Gastroesophageal sphincter (tissue), 4 donors: Measurements from ENCODE around the gene TDRD5. TPM values are rescaled to one million over a fixed set of nuclear protein-coding genes. Genes with fewer than 3 reads are reported as not detected.
A peak's percentile ranks its signal among the peaks of the same experiment; 100 is the strongest.

Experiments
- ATAC-seq: fragments of 150-250 bp; one replicate; pipeline ENCODE4 v1.9.1; 2016; ENCODE audit warnings: mild to moderate bottlenecking, moderate library complexity
- H3K27ac ChIP-seq, 4 donors: fragments of 200-600 bp; sonication (generic) in 3 of 4; 1 replicate in 3 of 4; 2 replicates in 1 of 4; pipeline ENCODE4 v1.5.1; 2016 to 2019
- H3K27me3 ChIP-seq: fragments of 200-600 bp; sonication (generic); one replicate; pipeline ENCODE4 v1.5.1; 2019
- H3K36me3 ChIP-seq, 2 donors: fragments of 200-600 bp; sonication (generic); one replicate each; pipeline ENCODE4 v1.5.1; 2019; ENCODE audit warnings: control low read depth in 1 of 2
- H3K4me1 ChIP-seq, 3 donors: fragments of 200-600 bp; sonication (generic); 1 replicate in 2 of 3; 2 replicates in 1 of 3; pipeline ENCODE4 v1.5.1; 2016 to 2019; ENCODE audit warnings: control low read depth in 2 of 3
- H3K4me3 ChIP-seq, 2 donors: fragments of 200-600 bp; sonication (generic); one replicate each; pipeline ENCODE4 v1.5.1; 2019; ENCODE audit warnings: mild to moderate bottlenecking in 1 of 2, moderate library complexity in 1 of 2
- H3K9me3 ChIP-seq, 3 donors: fragments of 200-600 bp; sonication (generic); one replicate each; pipeline ENCODE4 v1.5.1; 2017 to 2019; ENCODE audit warnings: control low read depth in 2 of 3
- EP300 ChIP-seq: sonication (generic); formaldehyde crosslinking; IDR thresholded peaks from one replicate; pipeline ENCODE4 v1.6.1; 2017; ENCODE audit warnings: antibody characterized with exemption, mild to moderate bottlenecking
- POLR2A ChIP-seq, 2 donors: fragments of 450-650 bp; IDR thresholded peaks; one replicate each; pipeline ENCODE4 v1.6.1; 2017; ENCODE audit warnings: antibody characterized with exemption in 2 of 2, mild to moderate bottlenecking in 2 of 2, moderate library complexity in 1 of 2
- POLR2AphosphoS5 ChIP-seq: sonication (generic); formaldehyde crosslinking; IDR thresholded peaks from one replicate; pipeline ENCODE4 v1.6.1; 2017; ENCODE audit warnings: antibody characterized with exemption
- WGBS, 2 donors: methylation state at CpG; one replicate each; pipeline ENCODE4 v1.1.5; 2018; ENCODE audit warnings: low coverage in 1 of 2; 5-methylcytosine and 5-hydroxymethylcytosine counted together
- total RNA-seq, 4 donors: library from RNA; depleted of rRNA; stranded (reverse); fragments of >200 nt; gene quantifications; one replicate each; pipeline ENCODE4 v1.1.0, GENCODE V29; 2016
- TF ChIP-seq, protein P1 (sequence below), 4 experiments: fragments of 200-600 bp in 2 of 4; fragments of 450-650 bp in 2 of 4; sonication (generic) in 1 of 4; IDR thresholded peaks; one replicate each; pipeline ENCODE4 v1.5.1; 2017 to 2019; ENCODE audit warnings: antibody characterized with exemption in 4 of 4, mild to moderate bottlenecking in 2 of 4, moderate library complexity in 2 of 4

TDRD5 gene
- total RNA-seq, 4 donors from 2014 or later: 0.13 to 0.27 (median 0.16) TPM; not detected in 1

DNA sequence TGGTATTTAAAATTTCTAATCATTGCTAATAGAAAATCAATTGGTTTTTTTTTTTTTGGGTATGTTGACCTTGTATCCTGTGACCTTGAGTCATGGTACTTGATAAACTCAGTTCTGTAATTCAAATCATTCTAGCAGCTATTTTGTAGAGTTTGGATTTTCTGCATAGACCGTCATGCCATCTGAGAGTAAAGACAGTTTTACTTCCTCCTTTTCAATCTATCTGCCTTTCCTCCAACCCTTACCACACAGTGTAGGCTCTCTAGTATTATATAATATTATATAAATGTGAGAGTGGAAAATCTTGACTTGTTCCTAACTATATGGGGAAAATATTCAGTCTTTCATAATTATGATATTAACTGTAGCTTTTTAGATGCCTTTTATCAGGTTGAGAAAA lies 7.0 kb downstream of the TDRD5 start:
- Histone ChIP-seq H3K4me3 (no peak overlapping the region), H3K4me1 (no peaks in the 10 kb centered on the region), H3K27ac (no peak overlapping the region), H3K27me3 (peaks cover 18% of the 10 kb centered on the region), H3K36me3 (no peaks in the 10 kb centered on the region), H3K9me3 (peaks cover 0 to 7% (median 0%) of the 10 kb centered on the region in 3 donors)
- WGBS, 2 donors: 57 to 63% methylated on average over 1 of the region's 1 CpG
- TF ChIP-seq POLR2AphosphoS5 (no peak), EP300 (no peak), POLR2A (IDR thresholded peaks at IDR 0.05) (no peak)
- TF ChIP-seq, protein P1, sequence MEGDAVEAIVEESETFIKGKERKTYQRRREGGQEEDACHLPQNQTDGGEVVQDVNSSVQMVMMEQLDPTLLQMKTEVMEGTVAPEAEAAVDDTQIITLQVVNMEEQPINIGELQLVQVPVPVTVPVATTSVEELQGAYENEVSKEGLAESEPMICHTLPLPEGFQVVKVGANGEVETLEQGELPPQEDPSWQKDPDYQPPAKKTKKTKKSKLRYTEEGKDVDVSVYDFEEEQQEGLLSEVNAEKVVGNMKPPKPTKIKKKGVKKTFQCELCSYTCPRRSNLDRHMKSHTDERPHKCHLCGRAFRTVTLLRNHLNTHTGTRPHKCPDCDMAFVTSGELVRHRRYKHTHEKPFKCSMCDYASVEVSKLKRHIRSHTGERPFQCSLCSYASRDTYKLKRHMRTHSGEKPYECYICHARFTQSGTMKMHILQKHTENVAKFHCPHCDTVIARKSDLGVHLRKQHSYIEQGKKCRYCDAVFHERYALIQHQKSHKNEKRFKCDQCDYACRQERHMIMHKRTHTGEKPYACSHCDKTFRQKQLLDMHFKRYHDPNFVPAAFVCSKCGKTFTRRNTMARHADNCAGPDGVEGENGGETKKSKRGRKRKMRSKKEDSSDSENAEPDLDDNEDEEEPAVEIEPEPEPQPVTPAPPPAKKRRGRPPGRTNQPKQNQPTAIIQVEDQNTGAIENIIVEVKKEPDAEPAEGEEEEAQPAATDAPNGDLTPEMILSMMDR (IDR thresholded peaks at IDR 0.05): no peak
- ATAC-seq: no peak

DNA sequence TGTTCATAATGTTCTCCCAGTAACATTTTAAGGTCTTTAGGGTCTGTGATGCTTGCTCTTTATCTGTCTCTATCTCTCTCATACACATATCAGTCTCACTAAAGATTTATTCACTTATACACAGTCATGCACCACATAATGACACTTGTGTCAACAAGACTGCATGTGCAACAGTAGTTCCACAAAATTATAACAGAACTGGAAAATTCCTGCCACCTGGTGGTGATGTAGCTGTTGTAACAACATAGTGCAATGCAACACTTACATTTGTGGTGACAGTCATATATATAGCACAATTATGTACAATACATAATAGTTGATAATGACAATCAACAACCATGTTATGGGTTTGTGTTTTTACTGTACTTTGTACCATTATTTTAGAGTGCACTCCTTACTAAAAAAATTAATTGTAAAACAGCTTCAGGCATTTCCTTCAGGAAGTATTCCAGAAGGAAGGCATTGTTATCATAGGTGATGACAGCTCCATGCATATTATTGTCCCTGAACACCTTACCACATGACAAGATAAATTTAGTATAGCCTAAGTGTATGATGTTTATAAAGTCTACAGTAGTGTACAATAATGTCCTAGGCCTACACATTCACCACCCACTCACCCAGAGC lies 8.1 kb downstream of the TDRD5 start:
- no peak overlapping the region for H3K27ac ChIP-seq
- H3K9me3 ChIP-seq: peaks cover 0 to 7% (median 0%) of the 10 kb centered on the region in 3 donors
- H3K4me1 ChIP-seq: no peaks in the 10 kb centered on the region
- no peaks in the 10 kb centered on the region for H3K36me3 ChIP-seq
- no peak for ATAC-seq
- no peak overlapping the region for H3K4me3 ChIP-seq
- H3K27me3 ChIP-seq: peaks cover 14% of the 10 kb centered on the region
- TF ChIP-seq POLR2AphosphoS5 (no peak), POLR2A (IDR thresholded peaks at IDR 0.05) (no peak), EP300 (no peak)
- TF ChIP-seq, protein P1 (IDR thresholded peaks at IDR 0.05): peak in 2 of 4 experiments; percentile 28 to 31

DNA sequence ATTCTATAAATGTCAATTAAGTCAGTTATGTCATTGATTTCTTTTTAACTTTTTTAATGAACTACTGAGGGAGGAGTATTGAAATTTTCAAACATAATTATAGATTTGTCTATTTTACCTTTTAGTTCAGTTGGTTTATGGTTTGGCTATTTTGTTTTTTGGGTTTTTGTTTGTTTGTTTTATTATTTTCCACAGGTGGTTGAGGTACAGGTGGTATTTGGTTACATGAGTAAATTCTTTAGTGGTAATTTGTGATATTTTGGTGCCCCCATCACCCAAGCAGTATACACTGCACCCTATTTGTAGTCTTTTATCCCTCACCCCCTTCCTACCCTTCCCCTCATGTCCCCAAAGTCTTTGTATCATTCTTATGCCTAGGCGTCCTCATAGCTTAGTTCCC lies 9.5 kb downstream of the TDRD5 start:
- TF ChIP-seq EP300 (no peak), POLR2AphosphoS5 (no peak), POLR2A (IDR thresholded peaks at IDR 0.05) (no peak)
- TF ChIP-seq, protein P1 (IDR thresholded peaks at IDR 0.05): no peak
- no peak overlapping the region for H3K4me3 ChIP-seq
- no peak for ATAC-seq
- no peaks in the 10 kb centered on the region for H3K4me1 ChIP-seq
- H3K9me3 ChIP-seq: peaks cover 0 to 7% (median 0%) of the 10 kb centered on the region in 3 donors
- H3K27ac ChIP-seq: no peak overlapping the region
- H3K27me3 ChIP-seq: peaks cover 10% of the 10 kb centered on the region
- H3K36me3 ChIP-seq: no peaks in the 10 kb centered on the region
- WGBS, 2 donors: 56 to 94% methylated on average over 1 of the region's 1 CpG

DNA sequence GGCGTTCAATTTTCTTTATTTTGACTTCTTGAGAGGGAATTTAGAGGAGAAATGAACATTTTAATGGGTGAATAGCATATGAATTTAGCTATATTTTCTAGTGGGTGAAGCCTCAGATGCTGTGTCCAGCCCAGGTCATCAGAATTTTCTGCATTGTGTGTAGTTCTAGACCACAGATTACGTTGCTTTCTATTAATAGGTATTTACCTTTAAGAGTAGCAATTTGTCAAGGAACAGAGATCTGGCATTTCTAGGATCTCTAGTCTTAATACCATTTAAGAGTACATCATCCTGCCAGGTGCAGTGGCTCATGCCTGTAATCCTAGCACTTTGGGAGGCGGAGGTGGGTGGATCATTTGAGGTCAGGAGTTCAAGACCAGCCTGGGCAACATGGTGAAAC lies 20.7 kb downstream of the TDRD5 start:
- WGBS, 2 donors: 63 to 69% methylated on average over 2 to 3 of the region's 3 CpGs
- Histone ChIP-seq H3K27me3 (peaks cover 17% of the 10 kb centered on the region), H3K27ac (no peak overlapping the region), H3K36me3 (no peaks in the 10 kb centered on the region), H3K4me3 (no peak overlapping the region), H3K4me1 (no peaks in the 10 kb centered on the region), H3K9me3 (no peaks in the 10 kb centered on the region)
- TF ChIP-seq, protein P1 (IDR thresholded peaks at IDR 0.05): no peak
- TF ChIP-seq POLR2A (IDR thresholded peaks at IDR 0.05) (no peak), POLR2AphosphoS5 (no peak), EP300 (no peak)
- ATAC-seq: no peak

DNA sequence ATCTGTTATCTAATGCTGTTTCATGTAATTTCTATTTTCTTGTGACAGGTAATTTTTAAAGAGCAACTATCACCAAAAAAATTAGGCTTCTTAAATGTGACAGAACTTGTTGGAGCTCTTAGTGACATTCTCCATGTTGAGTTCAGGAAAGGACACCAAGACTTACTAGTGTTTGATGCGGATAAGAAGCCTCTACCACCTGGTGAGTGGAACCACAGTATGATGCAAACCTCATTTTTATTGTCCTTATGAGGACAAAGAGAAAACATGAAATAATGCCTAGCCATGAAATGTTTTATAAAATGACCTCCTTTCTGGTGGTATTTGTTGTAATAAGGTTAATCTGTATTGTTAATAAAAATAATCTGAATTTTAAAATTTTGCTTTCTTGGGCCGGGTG lies 39.1 kb downstream of the TDRD5 start:
- TF ChIP-seq, protein P1 (IDR thresholded peaks at IDR 0.05): no peak
- TF ChIP-seq POLR2A (IDR thresholded peaks at IDR 0.05) (no peak), EP300 (no peak), POLR2AphosphoS5 (no peak)
- no peaks in the 10 kb centered on the region for H3K9me3 ChIP-seq
- no peaks in the 10 kb centered on the region for H3K27me3 ChIP-seq
- H3K4me3 ChIP-seq: no peak overlapping the region
- 80 to 82% methylated on average over 2 of the region's 2 CpGs for WGBS, 2 donors
- ATAC-seq: no peak
- H3K4me1 ChIP-seq: no peaks in the 10 kb centered on the region
- no peak overlapping the region for H3K27ac ChIP-seq
- H3K36me3 ChIP-seq: no peaks in the 10 kb centered on the region
